GM19239 (cell line): ENCODE data around the gene BICC1.
"Not testable (repeated sequence)": the region's sequence is repeated elsewhere in the genome, so short reads cannot be mapped to it uniquely, and the experiment has no call there.

Source experiments
- DNase-seq: peaks from one replicate; pipeline ENCODE4 v3.0.0; 2011; ENCODE audit warnings: low spot score; ENCODE audit not compliant: insufficient read length
- FAIRE-seq: peaks from 2 replicates; lab custom pipeline; 2011; peaks lifted over from hg19 to GRCh38; lab: Jason Lieb, UNC

The BICC1 gene

DNA sequence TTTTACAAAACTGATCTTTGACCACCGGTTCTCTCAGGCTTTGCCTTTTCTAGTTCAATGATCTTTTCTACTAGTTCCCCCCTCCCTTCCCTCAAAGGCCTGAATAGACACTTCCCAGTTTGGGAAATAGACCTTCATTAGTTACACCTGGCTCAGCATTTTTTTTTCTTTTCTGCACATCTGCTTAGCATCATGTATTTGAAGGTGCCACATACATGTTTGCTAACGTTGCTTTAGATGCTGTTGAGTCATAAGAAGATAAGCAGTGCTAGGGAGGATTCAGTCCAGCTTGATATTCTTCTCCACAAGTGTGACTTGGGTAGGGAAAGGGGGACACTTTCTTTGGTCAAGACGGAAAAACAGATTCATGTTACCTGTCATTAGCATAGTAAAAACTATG lies 78.3 kb downstream of the BICC1 start:
- no peak for DNase-seq
- no peak for FAIRE-seq

DNA sequence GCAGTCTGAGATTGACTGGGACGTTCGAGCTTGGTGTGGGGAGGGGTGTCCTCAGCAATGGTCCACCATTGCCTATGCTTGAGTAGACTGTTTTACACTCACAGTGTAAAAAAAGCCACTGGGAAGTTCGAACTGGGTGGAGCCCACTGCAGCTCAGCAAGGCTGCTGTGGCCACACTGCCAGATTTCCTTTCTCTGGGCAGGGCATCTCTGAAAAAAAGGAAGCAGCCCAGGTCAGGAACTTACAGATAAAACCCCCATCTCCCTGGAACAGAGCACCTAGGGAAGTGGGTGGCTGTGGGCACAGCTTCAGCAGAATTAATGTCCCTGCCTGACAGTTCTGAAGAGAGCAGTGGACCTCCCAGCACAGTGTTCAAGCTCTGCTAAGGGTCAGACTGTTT lies 80.3 kb downstream of the BICC1 start:
- DNase-seq, result no peak
- no peak for FAIRE-seq

DNA sequence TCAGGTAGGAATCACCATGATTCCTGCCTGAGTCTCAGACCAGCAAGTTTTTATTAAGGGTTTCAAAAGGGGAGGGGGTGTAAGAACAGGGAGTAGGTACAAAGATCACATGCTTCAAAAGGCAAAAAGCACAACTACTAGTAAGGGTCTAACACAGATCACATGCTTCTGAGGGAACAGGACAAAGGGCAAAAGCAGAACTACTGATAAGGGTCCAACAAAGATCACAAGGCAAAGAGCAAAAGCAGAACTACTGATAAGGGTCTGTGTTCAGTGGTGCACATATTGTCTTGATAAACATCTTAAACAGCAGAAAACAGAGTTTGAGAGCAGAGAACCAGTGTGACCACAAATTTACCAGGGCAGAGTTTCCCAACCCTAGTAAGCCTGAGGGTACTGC lies 84.5 kb downstream of the BICC1 start:
- not testable (repeated sequence) for DNase-seq, FAIRE-seq

DNA sequence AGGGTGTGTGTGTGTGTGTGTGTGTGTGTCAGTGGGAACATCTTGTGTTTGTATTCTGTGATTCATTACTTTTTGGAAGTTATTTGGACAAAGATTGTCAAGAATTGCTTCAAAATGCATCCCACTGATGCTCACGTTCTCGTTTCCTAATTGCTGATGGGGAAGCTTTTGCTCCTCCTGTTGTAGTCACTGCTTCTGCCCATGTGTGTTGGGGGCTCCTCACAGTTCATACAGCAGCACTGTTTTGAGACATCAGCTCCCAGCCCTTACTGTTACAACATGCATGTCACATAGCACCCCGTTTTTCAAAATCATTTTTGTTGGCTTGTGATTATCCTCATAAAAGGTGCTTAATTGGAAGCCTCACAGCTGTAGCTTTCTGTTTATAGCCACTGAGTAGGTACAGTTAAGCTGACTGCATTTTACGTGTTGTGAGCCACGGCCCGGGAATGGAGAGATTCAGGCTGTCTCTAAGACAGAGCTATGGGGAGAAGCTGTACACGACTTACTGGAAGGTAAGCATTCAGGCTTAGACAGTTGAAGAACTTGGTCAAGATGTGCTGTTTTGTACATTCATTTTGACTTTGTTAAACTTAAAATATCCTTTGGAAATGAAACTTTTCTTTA lies 87.4 kb downstream of the BICC1 start:
- DNase-seq (no peak), FAIRE-seq (no peak)

DNA sequence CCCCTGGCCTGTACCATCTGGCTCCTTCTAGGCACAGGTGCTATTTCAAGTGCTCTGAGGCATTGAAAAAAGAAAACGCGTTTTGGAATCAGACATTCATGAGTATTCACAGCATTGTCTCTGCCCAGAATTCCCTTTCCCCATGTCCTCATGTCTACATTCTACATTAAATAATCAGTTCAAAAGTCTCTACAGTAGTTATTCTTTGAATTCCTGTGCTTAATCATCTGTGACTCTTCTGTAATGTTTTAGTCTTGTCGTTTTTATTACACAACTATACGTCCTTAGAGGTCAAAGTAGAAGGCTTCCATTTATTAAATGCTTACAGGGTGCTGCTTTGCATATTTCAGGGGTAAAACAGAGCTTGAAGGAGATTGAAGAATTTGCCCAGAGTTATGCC lies 95.7 kb downstream of the BICC1 start:
- FAIRE-seq (no peak), DNase-seq (no peak)

DNA sequence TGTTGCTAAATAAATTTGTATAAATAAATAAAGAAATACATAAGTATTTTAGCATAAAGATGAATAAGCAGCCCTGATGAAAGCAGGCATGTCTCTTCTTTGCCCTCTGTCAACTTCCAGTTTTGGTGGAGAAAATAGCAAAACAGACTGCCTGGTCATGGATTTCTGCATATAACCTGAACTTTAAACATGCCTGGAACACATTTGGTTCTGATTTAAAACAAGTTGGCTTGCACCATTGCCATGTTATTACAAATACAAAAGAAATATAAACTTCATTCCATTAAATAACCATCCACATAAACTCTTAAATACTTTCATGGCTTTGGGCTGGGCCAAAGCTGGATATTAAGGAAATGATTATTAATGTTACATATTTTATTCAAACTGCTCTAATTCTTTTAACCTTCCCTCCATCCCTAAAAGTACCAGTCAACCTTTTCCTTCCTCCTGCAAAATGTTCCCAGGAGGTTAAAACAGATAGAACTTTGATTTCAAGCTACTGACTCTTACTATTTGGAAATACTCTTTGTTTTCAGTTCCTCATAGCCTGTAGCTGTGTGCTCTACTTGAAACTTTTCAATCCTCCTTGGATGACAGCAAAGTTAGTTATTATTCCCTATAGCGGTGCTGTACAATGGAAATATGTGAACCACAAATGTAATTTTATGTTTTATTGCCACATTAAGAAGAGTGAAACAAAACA lies 96.3 kb downstream of the BICC1 start:
- DNase-seq, result no peak
- no peak for FAIRE-seq

DNA sequence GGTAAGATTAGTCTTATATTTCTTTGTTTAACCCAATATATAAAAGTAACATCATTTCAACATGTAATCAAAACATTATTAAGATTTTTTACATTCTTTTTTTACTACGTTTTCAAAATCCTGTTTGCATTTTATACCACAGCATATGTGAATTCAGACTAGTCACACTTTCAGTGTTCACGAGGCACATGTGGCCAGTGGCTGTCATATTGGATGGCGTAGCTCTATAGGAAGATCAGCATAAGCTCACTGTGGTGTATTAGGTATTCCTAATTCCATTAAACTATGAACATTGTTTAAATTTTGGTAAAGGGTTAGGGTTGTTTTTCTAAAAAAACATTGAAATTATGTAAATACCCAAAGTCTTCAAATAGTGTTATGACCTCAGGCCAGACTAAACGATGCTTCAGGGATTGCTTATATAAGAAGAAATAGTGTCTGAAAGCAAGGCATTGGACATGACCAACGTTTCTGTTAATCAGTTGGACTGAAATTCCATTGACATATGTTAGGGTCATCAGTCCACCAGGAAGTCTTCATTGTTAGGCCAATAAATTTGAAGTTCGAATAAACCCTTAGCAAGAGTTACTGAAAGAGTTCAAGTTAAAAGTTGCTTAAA lies 97.0 kb downstream of the BICC1 start:
- DNase-seq (no peak), FAIRE-seq (no peak)

DNA sequence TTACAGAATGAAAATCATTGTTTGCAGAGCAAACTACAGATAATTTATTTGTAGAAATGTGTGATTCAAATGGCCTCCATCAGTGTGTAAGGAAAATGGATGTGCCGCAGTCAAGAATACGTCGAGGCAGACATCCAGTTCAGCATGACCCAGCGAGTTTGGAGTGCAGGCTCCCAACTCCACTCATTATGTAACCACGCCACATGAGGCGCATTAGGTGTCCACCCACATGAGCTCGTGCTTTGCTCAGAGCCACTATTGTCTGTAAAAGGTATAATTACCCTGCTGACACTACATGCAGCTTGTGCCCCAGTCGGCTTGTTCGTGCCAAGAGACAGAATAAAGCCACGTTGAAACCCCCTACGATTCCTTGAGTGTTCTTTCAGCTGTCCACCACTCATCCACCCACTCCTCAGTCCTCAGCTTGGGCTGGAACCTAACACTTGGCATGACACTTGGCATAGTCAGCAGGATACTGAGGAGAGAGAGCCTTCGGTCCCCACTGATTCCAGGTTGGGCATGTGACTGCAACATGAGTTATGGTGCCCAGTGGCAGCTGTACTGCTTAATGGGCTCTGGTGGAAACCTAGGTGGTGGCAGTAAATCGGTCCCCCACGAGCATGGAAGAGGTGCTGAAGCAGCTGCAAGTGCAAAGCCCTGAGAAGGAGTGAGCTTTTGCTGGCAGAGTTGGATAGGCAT lies 102.7 kb downstream of the BICC1 start:
- no peak for FAIRE-seq

DNA sequence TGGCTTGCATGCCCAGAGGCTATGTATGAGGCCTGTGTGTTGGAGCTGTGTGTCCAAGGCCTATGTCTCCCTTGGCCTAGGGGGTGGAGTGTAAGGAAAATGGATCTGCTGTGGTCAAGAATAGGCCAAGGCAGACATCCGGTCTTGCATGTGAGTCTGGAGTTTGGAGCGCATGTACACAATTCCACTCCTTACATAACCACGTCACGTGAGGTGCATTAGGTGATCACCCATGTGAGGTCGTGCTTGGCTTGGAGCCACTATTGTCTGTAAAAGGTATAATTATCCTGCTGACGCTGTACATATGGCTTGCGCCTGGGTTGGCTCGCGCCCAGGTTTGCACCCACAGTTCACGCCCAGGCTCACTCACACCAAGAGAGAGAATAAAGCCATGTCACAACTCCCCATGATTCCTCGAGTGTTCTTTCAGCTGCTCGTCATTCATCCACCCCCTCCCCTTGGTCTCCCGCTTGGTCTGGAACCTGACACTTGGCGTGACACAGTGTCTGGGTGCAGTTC lies 105.5 kb downstream of the BICC1 start:
- DNase-seq (no peak), FAIRE-seq (no peak)

More for the DNA sequence above, 102.7 kb downstream of the BICC1 start:
- no peak for DNase-seq

DNA sequence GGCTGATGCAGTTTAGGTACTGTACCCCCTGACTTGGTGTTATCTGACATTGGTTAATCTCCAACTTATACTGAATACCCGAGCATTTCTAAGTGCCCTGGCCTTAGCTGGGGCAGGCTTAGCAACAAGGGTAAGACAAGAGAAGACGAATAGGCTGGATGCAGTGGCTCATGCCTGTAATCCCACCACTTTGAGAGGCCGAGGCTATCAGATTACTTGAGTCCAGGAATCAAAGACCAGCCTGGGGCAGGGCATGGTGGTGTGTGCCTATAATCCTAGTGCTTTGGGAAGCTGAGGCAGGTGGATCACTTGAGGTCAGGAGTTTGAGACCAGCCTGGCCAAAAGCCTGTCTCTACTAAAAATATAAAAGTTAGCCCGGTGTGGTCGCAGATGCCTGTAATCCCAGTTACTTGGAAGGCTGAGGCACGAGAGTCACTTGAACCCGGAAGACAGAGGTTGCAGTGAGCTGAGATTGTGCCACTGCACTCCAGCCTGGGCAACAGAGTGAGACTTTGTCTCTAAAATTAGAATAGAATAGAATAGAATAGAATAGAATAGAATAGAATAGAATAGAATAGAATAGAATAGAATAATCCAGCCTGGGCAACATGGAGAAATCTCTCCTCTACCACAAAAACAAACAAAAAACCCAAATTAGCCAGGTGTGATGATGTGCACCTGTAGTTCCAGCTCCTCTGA lies 108.9 kb downstream of the BICC1 start:
- no peak for FAIRE-seq
- DNase-seq, result no peak

DNA sequence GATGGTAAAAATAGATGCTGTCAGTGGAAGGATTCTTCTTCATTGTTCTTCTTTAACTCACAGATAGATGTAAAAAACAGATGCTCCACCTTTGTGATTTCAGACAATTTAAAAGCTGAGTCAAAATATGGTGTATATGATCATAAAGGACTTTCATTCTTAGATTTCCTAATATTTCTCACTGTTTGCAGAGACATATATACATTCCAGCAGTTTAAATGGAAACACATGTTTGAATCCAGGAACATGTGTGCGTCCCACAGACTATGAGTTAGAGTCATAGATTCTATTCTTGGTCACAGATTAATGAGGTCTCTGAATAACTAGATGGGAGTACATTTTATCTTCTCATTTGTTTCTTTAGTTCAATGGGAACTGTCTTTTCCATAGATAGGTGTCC lies 109.6 kb downstream of the BICC1 start:
- DNase-seq (no peak), FAIRE-seq (no peak)

DNA sequence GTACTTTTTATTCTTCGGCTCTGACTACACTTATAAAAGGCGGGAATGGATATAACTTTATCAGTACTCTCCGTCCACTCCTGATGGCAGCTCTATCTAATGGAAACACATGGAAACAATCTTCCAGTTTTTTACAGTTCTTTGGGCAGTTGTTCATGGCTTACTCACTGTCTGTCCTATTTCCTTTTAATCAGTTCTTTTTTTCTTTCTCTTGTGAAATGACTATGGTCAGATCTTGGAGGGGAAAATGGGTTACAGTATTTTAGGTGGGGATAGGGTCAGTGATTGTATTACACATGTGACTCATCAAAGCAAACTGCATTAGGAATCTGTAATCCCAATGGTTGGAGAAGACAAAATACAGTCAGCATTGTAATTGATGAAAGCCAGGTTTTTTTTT lies 112.4 kb downstream of the BICC1 start:
- FAIRE-seq (no peak), DNase-seq (no peak)

DNA sequence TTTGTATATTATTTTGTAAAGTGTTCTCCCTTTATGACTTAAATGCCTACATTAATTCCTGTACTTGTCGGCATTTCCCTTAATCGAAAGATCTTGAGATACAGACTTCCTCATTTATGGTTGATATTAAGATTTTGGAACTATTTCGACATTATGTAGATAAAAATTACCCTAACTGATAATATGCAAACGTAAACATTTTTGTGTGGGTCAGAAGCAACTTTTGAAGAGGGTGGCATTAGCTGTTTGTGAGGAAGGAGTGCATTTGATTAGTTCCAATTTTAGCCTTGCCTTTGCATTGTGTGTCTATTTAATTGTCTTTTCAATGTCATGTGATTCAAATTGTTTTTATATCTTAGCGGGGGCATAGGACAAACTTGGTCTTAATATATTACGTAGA lies 114.7 kb downstream of the BICC1 start:
- FAIRE-seq (no peak), DNase-seq (no peak)

DNA sequence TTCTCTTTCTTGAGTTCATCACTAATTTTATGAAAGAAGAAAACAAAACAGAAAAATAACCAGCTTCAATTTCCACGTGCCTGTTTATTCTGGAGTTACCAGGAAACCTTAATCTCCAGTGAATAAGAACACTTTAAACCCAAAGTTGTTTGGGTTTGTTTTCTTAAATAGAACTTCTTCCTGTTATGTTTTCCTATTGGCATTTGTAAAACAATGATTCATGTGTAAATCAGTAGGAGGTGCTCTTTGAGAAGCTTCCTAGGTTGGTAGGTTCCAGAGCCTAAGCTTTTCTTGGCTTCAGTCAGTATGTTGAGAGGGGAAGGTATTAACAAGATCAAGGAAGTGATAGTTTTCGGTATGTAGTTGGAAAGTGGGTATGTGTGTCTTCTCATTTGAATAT lies 119.0 kb downstream of the BICC1 start:
- FAIRE-seq (no peak), DNase-seq (no peak)

DNA sequence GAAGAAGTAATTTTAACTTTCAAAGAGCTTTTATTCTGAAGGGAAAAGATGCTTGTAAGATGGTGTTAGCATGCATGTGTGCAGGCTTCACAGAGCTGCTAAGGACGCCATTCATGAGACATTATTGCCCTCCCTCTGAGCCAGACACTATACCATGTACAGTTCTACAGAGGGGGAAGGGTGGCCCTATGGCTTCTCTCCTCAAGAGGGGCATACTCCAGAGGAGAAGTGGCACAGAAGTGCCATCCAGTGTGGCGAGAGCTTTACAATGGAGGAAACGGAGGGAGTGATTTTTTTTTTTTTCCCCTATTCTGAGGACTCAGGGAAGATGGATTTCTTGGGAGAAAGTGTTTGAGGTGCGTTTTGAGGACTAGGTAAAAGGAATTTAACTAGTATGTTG lies 119.5 kb downstream of the BICC1 start:
- DNase-seq, result no peak
- FAIRE-seq, result no peak

DNA sequence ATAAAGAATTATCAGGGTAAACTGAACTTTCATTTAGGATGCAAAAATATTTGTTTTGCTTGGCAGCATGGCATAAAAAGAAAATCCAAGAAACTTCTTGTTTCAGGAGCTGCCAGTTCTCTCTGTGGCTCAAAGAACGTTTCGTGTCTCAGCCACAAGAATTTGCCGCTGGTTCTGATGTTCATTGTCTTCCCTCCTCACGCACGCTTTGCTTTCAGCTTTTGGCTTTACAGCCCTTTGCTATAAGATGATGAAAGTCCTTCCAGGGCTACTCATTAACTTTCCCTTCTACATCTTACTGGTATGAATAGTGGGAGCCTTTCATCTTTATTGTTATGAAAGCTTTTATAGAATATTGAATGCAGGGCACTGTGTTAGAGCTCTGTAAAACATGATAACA lies 124.7 kb downstream of the BICC1 start:
- no peak for FAIRE-seq
- no peak for DNase-seq

DNA sequence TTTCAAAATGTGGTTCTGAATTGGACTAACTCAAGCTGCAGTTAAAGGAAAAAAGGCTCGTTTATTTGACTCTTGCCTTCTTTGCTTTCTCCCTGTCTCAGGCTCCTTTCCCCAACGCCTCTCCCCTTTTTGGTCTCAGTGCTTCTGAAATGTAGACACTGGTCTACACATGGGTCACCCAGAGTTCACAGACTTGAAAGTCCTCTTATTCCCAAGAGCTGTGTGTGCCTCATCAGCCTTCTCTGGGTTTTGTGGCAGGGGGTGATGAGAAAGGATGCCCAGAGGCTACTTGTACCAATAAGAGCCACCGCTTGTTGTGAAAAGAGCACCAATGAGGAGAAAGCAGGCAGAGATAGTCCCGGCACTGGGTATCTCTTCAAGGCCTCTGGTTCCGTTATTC lies 125.7 kb downstream of the BICC1 start:
- FAIRE-seq (no peak), DNase-seq (no peak)

DNA sequence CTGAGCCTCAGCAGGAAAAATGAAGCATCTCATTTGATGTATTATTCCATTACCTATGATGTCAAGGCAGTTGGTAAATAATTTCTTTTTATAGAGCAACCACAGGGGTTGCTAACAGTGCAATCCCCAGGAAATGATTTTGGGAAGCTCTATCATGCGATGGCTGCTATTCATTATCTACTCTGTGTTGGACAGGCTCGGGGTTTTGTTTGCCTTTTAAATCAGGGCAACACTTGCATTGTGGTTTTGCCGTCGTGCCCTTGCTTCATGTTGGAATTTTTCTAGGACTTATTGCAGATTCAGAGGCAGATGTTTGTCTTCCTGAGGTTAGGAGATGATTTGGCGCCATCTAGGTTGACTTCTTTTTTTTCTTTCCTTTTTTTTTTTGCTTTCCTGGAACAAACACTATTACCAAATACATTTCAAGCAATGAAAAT lies 128.4 kb downstream of the BICC1 start:
- FAIRE-seq, result no peak
- DNase-seq, result no peak

DNA sequence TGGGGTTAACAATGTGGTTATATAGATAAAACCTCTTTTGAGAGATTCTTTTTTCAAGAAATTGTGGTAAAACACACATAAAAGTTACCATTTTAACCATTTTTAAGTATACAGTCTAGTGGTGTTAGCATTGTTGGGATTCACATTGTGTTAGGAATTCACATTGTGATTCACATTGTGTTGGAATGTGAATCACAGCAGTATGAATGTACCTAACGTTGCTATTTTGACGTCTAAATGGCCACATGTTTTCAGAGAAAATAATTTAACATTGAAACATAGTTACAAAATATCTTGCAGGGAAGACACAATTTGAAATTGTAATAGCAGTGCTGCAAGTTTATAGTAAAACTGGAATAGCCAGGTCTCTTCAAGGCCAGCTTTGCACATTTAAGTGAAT lies 129.0 kb downstream of the BICC1 start:
- DNase-seq (no peak), FAIRE-seq (peak; percentile 21)

DNA sequence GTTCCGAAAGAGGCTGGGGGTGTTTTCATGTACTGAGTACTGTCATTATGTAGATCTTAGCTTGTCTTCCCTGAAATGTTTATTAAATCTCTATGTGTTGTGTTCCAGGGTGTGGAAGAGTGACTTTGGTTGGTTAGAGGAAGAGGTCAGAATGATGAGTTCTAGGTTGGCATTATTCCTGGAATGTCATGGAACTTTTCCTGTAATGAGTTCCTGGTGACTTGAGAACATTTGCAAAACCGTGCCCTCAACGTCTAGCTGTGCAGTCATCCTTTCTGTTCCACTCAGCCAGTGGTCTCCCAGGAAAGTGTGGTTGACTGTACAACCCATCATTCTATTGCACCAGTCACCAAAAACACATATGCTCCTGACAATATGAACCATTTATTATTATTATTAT lies 129.6 kb downstream of the BICC1 start:
- no peak for DNase-seq
- FAIRE-seq, result no peak
